ENCODE results near the gene NPC1.

GRCh38 chr18:23526501-23527063 is 59.7 kb downstream of the NPC1 start:
- TF ChIP-seq, protein P1, sequence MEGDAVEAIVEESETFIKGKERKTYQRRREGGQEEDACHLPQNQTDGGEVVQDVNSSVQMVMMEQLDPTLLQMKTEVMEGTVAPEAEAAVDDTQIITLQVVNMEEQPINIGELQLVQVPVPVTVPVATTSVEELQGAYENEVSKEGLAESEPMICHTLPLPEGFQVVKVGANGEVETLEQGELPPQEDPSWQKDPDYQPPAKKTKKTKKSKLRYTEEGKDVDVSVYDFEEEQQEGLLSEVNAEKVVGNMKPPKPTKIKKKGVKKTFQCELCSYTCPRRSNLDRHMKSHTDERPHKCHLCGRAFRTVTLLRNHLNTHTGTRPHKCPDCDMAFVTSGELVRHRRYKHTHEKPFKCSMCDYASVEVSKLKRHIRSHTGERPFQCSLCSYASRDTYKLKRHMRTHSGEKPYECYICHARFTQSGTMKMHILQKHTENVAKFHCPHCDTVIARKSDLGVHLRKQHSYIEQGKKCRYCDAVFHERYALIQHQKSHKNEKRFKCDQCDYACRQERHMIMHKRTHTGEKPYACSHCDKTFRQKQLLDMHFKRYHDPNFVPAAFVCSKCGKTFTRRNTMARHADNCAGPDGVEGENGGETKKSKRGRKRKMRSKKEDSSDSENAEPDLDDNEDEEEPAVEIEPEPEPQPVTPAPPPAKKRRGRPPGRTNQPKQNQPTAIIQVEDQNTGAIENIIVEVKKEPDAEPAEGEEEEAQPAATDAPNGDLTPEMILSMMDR (IDR thresholded peaks at IDR 0.05; ENCODE audit: control extremely low read depth in 1 of 3, insufficient read depth in 1 of 3, low read depth in 1 of 3, low read length in 3 of 3) = no peak
- TF ChIP-seq POLR2A (IDR thresholded peaks at IDR 0.05; ENCODE audit: control extremely low read depth in 1 of 2, low read depth in 2 of 2, low read length in 2 of 2) (no peak), POU5F1 (IDR thresholded peaks at IDR 0.05; ENCODE audit: low read depth, low read length) (no peak), CBX5 (IDR thresholded peaks at IDR 0.05; ENCODE audit: low read depth, low read length) (no peak), CREB1 (IDR thresholded peaks at IDR 0.05) (no peak), SIN3A (conservative IDR thresholded peaks at IDR 0.05 in 1 of 2, IDR thresholded peaks at IDR 0.05 in 1 of 2; ENCODE audit: low read depth in 1 of 2, low read length in 2 of 2) (no peak)

All from H1 (cell line).